ENCODE data around the gene KLHDC3. TPM values are rescaled to one million over a fixed set of nuclear protein-coding genes. Genes with fewer than 3 reads are reported as not detected.

Gene KLHDC3
- total RNA-seq, 2 donors from 2014 or later = 81.5 to 113 TPM

DNA sequence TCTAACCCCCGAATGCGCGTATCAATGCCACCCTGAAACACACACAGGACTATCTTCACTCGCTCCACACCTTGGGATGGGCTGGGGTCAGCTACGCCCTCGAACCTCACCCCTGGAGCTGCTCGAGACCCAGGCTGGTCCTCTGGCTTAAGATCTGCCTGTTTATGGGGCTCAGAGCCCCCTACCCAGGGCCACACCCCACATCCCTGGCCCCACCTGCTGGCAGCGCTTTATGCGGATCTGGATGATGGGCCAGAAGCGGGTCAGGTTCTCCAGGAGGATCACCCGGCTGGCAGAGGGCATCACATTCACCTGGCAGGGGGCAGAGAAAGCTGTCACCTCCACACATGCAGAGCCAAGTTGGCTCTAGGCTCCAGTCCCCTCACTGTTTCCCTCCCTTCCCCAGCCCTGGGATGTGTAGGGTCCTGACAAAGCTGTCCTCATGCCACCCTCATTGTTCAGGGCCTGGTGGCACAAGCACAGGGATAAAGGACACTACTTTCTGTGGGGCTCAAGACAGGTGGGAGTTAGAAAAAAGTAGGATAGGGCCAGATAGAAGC, 31.4 kb downstream of the KLHDC3 start:
- ATAC-seq (no peak), DNase-seq (no peak)
- intact Hi-C loops (cut with DNase I) = no loop called here

DNA sequence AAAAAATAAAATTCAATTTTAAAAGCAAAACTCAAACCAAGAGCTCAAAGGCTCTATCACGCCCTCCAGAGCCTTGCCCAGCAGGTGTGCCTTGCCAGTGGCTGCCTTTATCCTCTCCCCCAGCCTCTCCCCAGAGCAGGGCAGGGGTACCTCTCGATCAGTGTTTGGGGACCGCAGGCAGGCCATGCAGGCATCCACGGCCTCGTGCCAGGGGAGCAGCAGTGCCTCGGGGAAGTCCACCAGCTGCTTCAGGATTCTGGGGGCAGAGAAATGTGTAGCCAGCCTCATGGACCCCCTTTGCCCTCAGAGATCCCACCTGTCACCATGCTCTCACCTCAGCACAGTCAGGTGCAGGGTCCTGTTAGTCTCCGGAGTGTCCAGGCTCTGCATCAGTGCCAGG, 33.9 kb downstream of the KLHDC3 start:
- intact Hi-C loops (cut with DNase I) = no loop called here
- ATAC-seq = no peak
- no peak for DNase-seq

- DNase-seq = no peak
Observed at GRCh38 chr6:43050981-43051380, 36.9 kb downstream of the KLHDC3 start.

DNA sequence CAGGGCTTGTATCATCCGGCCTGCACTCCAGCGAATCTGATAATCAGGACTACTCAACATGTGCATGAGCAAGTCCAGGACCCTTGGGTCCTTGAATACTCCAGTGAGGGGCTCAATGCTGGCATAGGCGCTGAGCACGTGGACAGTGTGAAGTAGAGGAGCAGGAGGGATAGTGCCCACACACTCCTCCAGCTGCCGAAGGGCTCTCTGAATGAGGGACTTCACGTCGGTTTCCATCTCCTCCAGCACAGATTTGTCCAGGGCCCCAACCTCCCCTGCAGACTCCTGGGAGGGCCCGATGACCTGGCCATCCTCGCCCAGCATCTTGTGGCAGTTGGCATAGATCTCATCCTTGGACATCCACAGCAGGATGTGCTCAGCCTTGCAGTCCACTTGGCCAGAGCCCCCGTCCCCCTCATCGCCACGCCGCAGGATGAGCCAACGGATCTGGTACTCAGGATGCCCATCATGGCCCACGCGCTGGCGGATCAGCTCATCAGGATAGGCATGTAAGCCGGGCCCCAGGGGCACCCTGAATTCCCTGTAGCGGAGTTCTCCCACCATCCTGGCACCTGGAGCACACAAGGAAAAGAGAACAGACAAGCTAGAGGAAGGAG, 38.3 kb downstream of the KLHDC3 start:
- DNase-seq = no peak
- no peak for ATAC-seq
- intact Hi-C loops (cut with DNase I) = loop anchor here in 1 of 2 donors (5.0 kb wide), 1 partner anchor 35 kb away; no protein-coding TSS in a partner anchor

More at GRCh38 chr6:43050981-43051380, 36.9 kb downstream of the KLHDC3 start:
- intact Hi-C loops (cut with DNase I) = loop anchor here in 1 of 2 donors (5.0 kb wide), 1 partner anchor 34 kb away; no protein-coding TSS in a partner anchor
- ATAC-seq = no peak

DNA sequence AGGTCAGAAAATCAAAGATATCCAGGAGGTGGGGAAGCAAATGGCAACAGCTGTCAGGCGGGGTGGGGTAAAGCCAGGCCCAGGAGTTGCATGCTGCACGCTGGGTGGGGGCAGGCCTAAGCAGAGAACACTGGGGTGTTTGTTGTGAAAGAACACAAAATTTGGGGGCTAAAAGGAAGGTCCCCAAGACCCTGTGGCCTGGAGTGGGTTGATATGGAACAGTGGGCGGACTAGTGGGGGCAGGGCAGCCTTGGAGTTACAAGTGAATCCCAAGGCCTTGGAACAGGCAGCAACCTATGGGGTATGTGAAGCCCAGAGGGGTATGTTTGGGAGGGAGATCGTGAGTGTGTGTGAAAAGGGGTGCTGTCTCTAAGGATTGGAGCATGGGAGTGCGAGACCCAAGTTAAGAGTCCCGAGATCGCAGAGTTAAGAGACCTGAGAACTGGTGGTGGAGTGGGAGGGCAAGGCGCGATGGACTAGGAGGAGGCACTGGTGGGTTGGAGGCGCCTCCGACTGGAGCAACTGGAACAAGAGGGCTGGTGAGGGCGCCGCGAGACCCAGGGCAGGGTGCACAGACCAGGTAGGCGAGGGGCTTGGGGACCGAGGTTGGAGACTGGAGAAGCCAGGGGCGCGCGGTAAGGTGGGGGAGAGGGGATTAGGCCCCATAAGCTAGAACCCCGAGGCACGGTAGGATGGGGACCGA, 38.9 kb downstream of the KLHDC3 start:
- ATAC-seq (peak; percentile 33 to 37), DNase-seq (peak; percentile 53)
- intact Hi-C loops (cut with DNase I) = loop anchor here in 1 of 2 donors (5.0 kb wide), 1 partner anchor 36 kb away; no protein-coding TSS in a partner anchor

- DNase-seq (peak; percentile 97), ATAC-seq (peak; percentile 97 to 98)
- intact Hi-C loops (cut with DNase I) = loop anchor here in 1 of 2 donors (5.0 kb wide), 1 partner anchor 36 kb away; no protein-coding TSS in a partner anchor
Observed at GRCh38 chr6:43053545-43054205, 39.6 kb downstream of the KLHDC3 start, which contains the start of gene CUL7. Gene CUL7, minus strand, starts transcription at chr6:43053851. Its CDS starts 1,063 bp downstream, at chr6:43052788.

DNA sequence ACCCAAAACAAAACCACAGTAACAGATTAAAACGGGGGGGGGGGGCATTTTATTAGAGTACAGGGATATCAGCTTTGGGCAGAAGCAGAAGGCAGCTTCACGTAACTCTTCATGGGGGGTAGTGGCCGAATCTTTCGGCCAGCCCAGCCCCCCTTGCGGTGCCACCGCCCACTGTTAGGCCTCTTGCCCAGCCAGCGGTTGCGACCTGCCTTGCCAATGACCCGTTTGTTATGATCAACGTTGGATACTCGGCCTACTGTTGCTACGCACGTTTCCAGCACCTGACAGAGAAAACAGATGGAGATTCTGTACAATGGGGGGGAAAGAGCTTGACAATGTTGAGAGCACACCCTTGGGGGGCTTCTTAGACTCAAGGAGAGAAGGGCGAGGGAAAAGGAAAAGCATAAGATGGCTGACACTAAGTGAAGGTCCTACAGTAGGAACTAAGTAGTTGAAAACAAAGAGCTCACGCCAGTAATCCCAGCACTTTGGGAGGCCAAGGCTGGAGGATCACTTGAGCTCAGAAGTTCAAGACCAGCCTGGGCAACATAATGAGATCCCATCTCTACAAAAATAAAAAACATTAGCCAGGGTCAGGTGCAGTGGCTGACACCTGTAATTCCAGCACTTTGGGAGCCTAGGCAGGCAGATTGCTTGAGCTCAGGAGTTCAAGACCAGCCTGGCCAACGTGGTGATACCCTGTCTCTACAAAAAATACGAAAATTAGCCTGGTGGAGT, 40.3 kb downstream of the KLHDC3 start:
- no peak for DNase-seq
- no peak for ATAC-seq
- intact Hi-C loops (cut with DNase I) = loop anchor here in 1 of 2 donors (5.0 kb wide), 1 partner anchor 37 kb away; no protein-coding TSS in a partner anchor

DNA sequence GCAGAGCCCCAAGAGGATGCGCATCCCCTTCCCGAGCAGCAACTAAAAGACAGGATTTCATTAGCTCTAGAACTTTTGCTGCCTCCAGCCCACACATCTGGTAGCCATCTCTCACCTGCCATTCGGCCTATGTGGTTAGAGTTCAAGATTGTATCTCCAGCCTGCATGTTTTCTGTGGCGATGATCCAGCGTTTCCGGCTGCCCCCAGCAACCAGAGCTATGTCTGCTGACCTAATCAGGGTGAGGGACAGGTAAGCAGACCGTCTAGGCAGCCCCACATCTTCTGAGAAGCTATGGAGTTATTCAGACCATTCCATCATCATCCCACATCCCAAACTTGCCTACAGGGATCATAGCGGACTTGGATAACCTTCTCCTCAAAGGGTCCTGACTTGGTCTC, 41.9 kb downstream of the KLHDC3 start:
- intact Hi-C loops (cut with DNase I) = no loop called here
- DNase-seq = no peak
- ATAC-seq = no peak

GRCh38 chr6:43058531-43058930, 44.5 kb downstream of the KLHDC3 start:
- ATAC-seq = no peak
- intact Hi-C loops (cut with DNase I) = no loop called here

DNA sequence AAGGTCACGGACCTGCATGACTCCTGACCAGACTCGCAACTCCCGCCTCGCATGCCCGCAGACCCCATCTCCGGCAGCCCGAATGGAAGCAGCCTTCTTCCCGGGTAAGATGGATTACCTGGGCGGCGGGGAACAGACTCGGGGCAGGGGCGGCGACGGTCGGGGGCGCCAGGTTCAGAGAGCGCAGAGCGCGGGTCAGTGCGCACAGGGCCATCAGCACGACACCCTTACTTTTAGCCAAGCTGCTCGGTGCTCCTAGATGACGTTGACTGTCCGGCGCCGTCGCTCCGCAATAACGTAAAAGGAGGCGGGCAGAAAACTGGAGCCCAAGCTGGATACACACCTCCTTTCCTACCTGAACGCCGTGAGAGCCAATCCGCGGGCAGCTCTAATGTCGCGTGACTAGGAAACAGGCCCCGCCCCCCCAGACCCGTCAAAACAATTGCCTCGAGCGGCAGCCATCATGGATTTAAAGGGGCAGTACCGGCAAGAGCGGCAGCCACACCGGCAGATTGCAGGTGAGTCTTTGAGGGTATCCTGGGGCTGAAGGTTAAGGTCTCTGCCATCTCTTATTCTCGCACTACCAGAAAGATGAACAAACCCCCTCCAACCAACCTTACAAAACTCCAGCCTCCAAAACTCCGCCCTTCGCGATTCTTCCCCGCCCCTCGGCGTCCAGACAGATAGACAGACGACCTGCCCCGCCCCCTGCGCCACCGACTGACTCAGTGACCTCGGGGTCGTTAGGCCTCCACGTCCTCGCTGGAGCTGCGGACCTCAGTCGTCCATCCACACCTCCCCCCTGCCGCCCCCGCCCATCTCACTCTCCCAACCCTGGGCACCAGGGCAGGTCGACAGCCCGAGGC, 45.4 kb downstream of the KLHDC3 start, which contains the start of the genes KLC4 and MRPL2:
TSS of gene KLC4 (plus strand) at position 464 of the 866 bp plus-strand sequence. CDS start 1,705 bp downstream, outside the sequence.
TSS of gene MRPL2 (minus strand) at position 267 of the 866 bp plus-strand sequence. CDS start at position 214, 53 bp downstream.
- ATAC-seq (peak; percentile 97 to 98), DNase-seq (peak; percentile 98)
- intact Hi-C loops (cut with DNase I) = no loop called here

More at GRCh38 chr6:43058531-43058930, 44.5 kb downstream of the KLHDC3 start:
- DNase-seq = no peak

GRCh38 chr6:43060034-43060754, 46.1 kb downstream of the KLHDC3 start:
- intact Hi-C loops (cut with DNase I) = no loop called here
- DNase-seq (no peak), ATAC-seq (peak; percentile 5 to 31)

- DNase-seq (no peak), ATAC-seq (no peak)
- intact Hi-C loops (cut with DNase I) = no loop called here
Observed at GRCh38 chr6:43060755-43061633, 46.9 kb downstream of the KLHDC3 start.

DNA sequence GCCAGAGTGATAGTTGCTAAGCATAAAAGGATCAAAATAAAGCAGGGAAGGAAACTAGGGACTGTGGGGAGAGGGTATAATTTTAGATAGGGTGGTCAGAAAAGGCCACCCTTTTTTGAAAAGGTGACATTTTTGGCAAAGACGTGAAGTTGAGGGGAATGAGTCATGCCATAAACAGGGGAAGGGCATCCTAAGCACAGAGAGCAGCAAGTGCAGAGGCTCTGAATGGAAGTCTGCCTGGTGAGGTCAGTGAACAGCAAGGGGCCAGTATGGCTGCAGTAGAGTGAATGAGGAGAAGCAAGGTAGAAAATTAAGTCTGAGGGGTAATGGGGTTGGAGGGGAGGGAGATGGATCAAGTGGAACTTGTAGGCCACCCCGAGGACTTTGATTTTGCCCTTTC, 47.8 kb downstream of the KLHDC3 start:
- ATAC-seq (no peak), DNase-seq (no peak)
- intact Hi-C loops (cut with DNase I) = no loop called here

DNA sequence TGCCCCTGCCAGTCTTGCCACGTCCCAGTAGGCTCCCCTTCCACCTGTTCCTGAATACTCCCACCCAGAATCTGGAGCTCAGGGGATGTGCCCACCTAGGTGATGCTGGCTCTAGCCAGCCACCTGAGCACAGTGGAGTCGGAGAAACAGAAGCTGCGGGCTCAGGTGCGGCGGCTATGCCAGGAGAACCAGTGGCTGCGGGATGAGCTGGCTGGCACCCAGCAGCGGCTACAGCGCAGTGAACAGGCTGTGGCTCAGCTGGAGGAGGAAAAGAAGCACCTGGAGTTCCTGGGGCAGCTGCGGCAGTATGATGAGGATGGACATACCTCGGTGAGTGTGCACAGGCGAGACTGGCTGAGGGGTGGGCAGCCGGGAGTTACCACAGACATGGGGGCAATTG, 48.8 kb downstream of the KLHDC3 start:
- intact Hi-C loops (cut with DNase I) = no loop called here
- DNase-seq (no peak), ATAC-seq (no peak)

GRCh38 chr6:43070028-43070632, 56.1 kb downstream of the KLHDC3 start:
- DNase-seq (no peak), ATAC-seq (peak; percentile 41 to 60)
- intact Hi-C loops (cut with DNase I) = loop anchor here (10.0 kb wide), 1 partner anchor 65 kb away; no protein-coding TSS in a partner anchor

Data from left cardiac atrium (tissue), 4 donors.